ENCODE data around the gene DNAH7.

The DNAH7 gene

DNA sequence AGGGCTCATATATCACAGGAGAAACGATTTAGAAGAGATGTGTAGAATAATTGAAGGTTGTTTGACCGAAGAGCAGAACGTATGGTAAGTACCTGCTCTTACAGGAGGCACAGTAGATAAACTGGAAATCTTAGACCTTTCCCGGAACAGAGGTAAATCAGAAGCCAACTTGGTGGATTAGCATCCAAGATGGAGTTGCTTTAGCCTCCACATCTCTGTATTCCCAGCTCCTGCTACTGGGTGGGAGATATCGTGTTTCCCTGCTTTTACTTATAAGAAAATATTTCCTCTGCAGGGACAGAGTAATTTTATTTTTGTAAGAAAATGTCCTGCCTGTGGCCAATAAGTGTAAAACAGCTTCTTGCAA, 247.1 kb downstream of the DNAH7 start:
- no peak overlapping the region for H3K9ac ChIP-seq

DNA sequence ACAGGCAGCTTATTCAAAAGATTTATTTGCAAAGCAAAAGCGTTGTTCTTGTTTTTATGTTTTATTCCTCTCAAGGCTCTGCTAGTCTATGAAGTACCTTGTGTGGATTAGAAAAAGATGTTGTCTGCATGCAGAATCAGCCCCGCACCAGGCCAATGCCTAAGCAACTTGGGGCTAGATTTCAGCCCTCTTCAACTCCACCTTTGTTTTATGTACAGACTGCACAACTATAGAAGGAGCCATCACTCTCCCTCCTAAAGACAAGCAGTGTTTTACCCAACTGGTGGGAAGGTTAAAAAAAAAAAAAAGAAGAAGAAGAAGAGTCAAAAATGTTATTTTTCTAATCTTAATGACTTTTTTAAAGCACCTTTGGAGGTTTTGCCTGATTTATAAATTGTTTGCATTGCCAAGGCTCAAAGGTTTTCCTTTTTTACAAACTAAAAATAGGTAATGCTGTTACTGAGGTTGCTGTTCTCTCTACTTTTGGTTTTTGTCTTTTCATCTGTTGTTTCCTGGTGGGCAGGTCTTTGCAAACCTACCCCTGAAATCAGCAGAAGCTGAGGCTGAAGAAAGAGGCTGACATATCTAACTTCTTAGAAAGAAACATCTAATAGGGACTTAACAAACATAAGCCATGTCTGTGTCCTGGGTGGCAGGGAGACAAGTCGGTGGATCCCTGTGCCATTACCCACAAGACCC, 247.6 kb downstream of the DNAH7 start:
- Histone ChIP-seq H3K79me2 (no peaks in the 10 kb centered on the region), H2AFZ (no peak overlapping the region), H3K4me3 (ENCODE audit: low read depth, low read length) (no peak overlapping the region), H3K36me3 (ENCODE audit: control insufficient read depth, insufficient read depth, low read length) (no peaks in the 10 kb centered on the region), H3K9me3 (ENCODE audit: control insufficient read depth, low read length) (no peaks in the 10 kb centered on the region), H3K4me1 (no peaks in the 10 kb centered on the region), H3K4me2 (ENCODE audit: low read length) (no peak overlapping the region), H3K9ac (no peak overlapping the region), H3K27me3 (ENCODE audit: control insufficient read depth, insufficient read depth, low read length) (no peaks in the 10 kb centered on the region), H3K27ac (no peak overlapping the region)
- TF ChIP-seq, protein P1, sequence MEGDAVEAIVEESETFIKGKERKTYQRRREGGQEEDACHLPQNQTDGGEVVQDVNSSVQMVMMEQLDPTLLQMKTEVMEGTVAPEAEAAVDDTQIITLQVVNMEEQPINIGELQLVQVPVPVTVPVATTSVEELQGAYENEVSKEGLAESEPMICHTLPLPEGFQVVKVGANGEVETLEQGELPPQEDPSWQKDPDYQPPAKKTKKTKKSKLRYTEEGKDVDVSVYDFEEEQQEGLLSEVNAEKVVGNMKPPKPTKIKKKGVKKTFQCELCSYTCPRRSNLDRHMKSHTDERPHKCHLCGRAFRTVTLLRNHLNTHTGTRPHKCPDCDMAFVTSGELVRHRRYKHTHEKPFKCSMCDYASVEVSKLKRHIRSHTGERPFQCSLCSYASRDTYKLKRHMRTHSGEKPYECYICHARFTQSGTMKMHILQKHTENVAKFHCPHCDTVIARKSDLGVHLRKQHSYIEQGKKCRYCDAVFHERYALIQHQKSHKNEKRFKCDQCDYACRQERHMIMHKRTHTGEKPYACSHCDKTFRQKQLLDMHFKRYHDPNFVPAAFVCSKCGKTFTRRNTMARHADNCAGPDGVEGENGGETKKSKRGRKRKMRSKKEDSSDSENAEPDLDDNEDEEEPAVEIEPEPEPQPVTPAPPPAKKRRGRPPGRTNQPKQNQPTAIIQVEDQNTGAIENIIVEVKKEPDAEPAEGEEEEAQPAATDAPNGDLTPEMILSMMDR (IDR thresholded peaks at IDR 0.05), result no peak

More for the DNA sequence above, 247.1 kb downstream of the DNAH7 start:
- no peaks in the 10 kb centered on the region for H3K27me3 ChIP-seq (ENCODE audit: control insufficient read depth, insufficient read depth, low read length)
- no peak overlapping the region for H3K27ac ChIP-seq
- H3K79me2 ChIP-seq, result no peaks in the 10 kb centered on the region
- H2AFZ ChIP-seq, result no peak overlapping the region
- no peak overlapping the region for H3K4me3 ChIP-seq (ENCODE audit: low read depth, low read length)
- no peaks in the 10 kb centered on the region for H3K4me1 ChIP-seq
- no peak overlapping the region for H3K4me2 ChIP-seq (ENCODE audit: low read length)
- H3K9me3 ChIP-seq (ENCODE audit: control insufficient read depth, low read length), result no peaks in the 10 kb centered on the region
- TF ChIP-seq, protein P1 (IDR thresholded peaks at IDR 0.05), result no peak
- H3K36me3 ChIP-seq (ENCODE audit: control insufficient read depth, insufficient read depth, low read length), result no peaks in the 10 kb centered on the region

DNA sequence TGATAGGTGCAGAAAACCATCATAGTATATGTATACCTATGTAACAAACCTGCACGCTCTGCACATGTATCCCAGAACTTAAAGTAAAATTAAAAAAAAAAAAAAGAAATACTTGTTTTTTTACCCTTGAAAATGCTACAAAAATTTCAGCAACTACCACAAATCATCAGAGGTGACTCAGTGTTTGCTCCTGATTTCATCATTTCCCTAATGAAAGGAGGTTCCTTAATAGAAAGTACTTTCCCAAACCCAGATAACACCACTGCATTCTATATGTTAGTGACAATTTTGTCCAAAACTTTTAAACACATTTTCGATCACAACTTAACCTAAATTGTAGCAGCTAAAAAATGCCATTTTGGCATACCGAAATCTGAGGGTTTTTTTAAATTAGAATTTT, 248.3 kb downstream of the DNAH7 start:
- no peak overlapping the region for H3K27ac ChIP-seq
- H3K79me2 ChIP-seq, result no peaks in the 10 kb centered on the region
- no peaks in the 10 kb centered on the region for H3K9me3 ChIP-seq (ENCODE audit: control insufficient read depth, low read length)
- H3K9ac ChIP-seq, result no peak overlapping the region
- H3K4me3 ChIP-seq (ENCODE audit: low read depth, low read length), result no peak overlapping the region
- H2AFZ ChIP-seq, result no peak overlapping the region
- H3K4me2 ChIP-seq (ENCODE audit: low read length), result no peak overlapping the region
- TF ChIP-seq, protein P1 (IDR thresholded peaks at IDR 0.05), result no peak
- H3K36me3 ChIP-seq (ENCODE audit: control insufficient read depth, insufficient read depth, low read length), result no peaks in the 10 kb centered on the region
- H3K4me1 ChIP-seq, result no peaks in the 10 kb centered on the region
- no peaks in the 10 kb centered on the region for H3K27me3 ChIP-seq (ENCODE audit: control insufficient read depth, insufficient read depth, low read length)

DNA sequence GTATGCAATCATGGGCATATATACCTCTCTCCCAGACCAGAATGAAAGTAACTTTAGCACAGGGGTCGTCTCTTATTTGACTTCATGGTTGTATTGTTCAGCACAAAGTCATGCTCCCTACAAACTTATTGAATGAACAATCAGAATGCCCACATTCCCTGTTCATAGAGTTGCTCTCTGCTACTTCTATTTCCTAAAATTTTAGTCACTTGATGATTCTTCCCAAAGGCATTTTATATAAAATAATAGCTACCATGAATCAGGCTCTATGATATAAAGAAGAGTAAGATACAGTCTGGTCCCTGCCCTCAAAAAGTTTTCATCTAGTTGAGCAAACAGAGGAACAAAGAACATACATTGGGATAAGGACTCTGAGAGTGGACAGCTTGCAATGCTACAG, 249.4 kb downstream of the DNAH7 start:
- no peak overlapping the region for H3K9ac ChIP-seq
- TF ChIP-seq, protein P1 (IDR thresholded peaks at IDR 0.05), result no peak
- H3K79me2 ChIP-seq, result no peaks in the 10 kb centered on the region
- no peak overlapping the region for H3K4me3 ChIP-seq (ENCODE audit: low read depth, low read length)
- H3K9me3 ChIP-seq (ENCODE audit: control insufficient read depth, low read length), result no peaks in the 10 kb centered on the region
- no peak overlapping the region for H3K27ac ChIP-seq
- no peak overlapping the region for H3K4me2 ChIP-seq (ENCODE audit: low read length)
- H2AFZ ChIP-seq, result no peak overlapping the region
- no peaks in the 10 kb centered on the region for H3K27me3 ChIP-seq (ENCODE audit: control insufficient read depth, insufficient read depth, low read length)
- H3K36me3 ChIP-seq (ENCODE audit: control insufficient read depth, insufficient read depth, low read length), result no peaks in the 10 kb centered on the region
- no peaks in the 10 kb centered on the region for H3K4me1 ChIP-seq

DNA sequence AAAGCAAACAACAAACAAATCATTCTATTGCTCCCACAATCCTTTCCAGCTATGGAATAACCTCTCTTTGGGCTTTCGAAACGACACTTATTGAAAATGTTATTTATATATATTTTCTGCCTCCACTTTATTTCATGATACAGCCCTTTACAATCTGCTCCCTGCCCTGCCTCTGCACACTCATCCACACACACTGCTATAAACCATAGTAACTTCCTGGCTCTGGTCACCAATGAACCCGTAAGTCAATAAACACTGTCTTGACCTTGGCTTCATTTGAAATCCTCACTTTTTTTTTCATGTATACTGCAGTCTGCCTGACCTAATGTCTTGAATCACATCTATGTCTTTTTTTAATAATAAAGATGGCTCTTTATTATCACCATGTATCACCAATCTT, 250.1 kb downstream of the DNAH7 start:
- H3K4me2 ChIP-seq (ENCODE audit: low read length), result no peak overlapping the region
- H3K9ac ChIP-seq, result no peak overlapping the region
- TF ChIP-seq, protein P1 (IDR thresholded peaks at IDR 0.05), result no peak
- H3K36me3 ChIP-seq (ENCODE audit: control insufficient read depth, insufficient read depth, low read length), result no peaks in the 10 kb centered on the region
- H3K9me3 ChIP-seq (ENCODE audit: control insufficient read depth, low read length), result no peaks in the 10 kb centered on the region
- H3K27ac ChIP-seq, result no peak overlapping the region
- no peaks in the 10 kb centered on the region for H3K79me2 ChIP-seq
- H3K4me1 ChIP-seq, result no peaks in the 10 kb centered on the region
- no peaks in the 10 kb centered on the region for H3K27me3 ChIP-seq (ENCODE audit: control insufficient read depth, insufficient read depth, low read length)
- H3K4me3 ChIP-seq (ENCODE audit: low read depth, low read length), result no peak overlapping the region
- no peak overlapping the region for H2AFZ ChIP-seq

Measured in parathyroid adenoma (tissue), 2 donors.